Pancreas (tissue), 10 donors: ENCODE results near the gene RGS12. TPM values are rescaled to one million over a fixed set of nuclear protein-coding genes. Genes with fewer than 3 reads are reported as not detected.

Experiments used
- ATAC-seq, 4 donors: fragments of 200-7000 bp; cut with Tn5 transposase; one replicate each; pipeline versions ENCODE4 v1.8.0 to v1.9.1; 2020; ENCODE audit warnings: mild to moderate bottlenecking in 4 of 4, moderate library complexity in 4 of 4
- DNase-seq, 6 donors: peaks; one replicate each; pipeline ENCODE4 v3.0.0-alpha.2; 2020
- FAIRE-seq: peaks from 2 replicates; lab custom pipeline; 2012; peaks lifted over from hg19 to GRCh38; lab: Jason Lieb, UNC
- H3K27ac ChIP-seq, 4 donors: fragments of 200-600 bp; sonication (generic); 1 replicate in 3 of 4; 2 replicates in 1 of 4; pipeline versions ENCODE4 v1.5.0 to v1.8.0; 2020
- H3K27me3 ChIP-seq, 4 donors: fragments of 200-600 bp; one replicate each; pipeline ENCODE4 v1.8.0; 2021
- H3K36me3 ChIP-seq, 3 donors: fragments of 200-600 bp; sonication (generic) in 1 of 3; one replicate each; pipeline versions ENCODE4 v1.5.0 to v1.8.0; 2020 to 2021
- H3K4me1 ChIP-seq, 3 donors: fragments of 200-600 bp; one replicate each; pipeline ENCODE4 v1.8.0; 2021
- H3K4me3 ChIP-seq, 4 donors: fragments of 200-600 bp; sonication (generic) in 2 of 4; one replicate each; pipeline versions ENCODE4 v1.5.0 to v1.8.0; 2020 to 2021
- H3K9me3 ChIP-seq, 4 donors: fragments of 200-600 bp; one replicate each; pipeline ENCODE4 v1.8.0; 2021
- CTCF ChIP-seq, 4 donors: fragments of 200-600 bp; sonication (generic) in 3 of 4; IDR thresholded peaks; one replicate each; pipeline versions ENCODE4 v1.5.0 to v1.8.0; 2021; ENCODE audit warnings: antibody characterized with exemption in 4 of 4
- WGBS, 2 donors: extraction: QIAGEN DNeasy Blood & Tissue Kit; methylation state at CpG; one replicate each; pipeline ENCODE4 v1.1.7; 2013; 5-methylcytosine and 5-hydroxymethylcytosine counted together
- intact Hi-C, 3 donors: fragments of 100-400 bp; cut with DNase I; formaldehyde crosslinking; loops; one replicate each; pipeline versions ENCODE4 v1.11.1 to v1.14.2; 2022
- polyA plus RNA-seq, 2 donors: library from polyadenylated mRNA; stranded (reverse); fragments of 200-250 nt; gene quantifications; one replicate each; pipeline ENCODE4 v1.2.3, GENCODE V29; 2013
- total RNA-seq, 6 donors: library from RNA; stranded (reverse); fragmentation: NEBNext Ultra II Directional in 4 of 6; extraction: Animal tissue kit (Norgen Biotek cat#: 25700) in 4 of 6; gene quantifications; one replicate each; pipeline versions ENCODE4 v1.2.1 to v1.2.4, GENCODE V29; 2021 to 2023
- donor health status: healthy with polysubstance abuse.
- donor health status: DM: no; HTN: no; CAD: no; lungs with moderate emphysema.
- donor health status: DM: no; HTN: no; CAD: no.
- donor health status: control.
- donor health status: control.
- donor health status: Bipolar disorder and iron deficiency.
- donor health status: DM: yes; HTN: yes; CAD: no.
- donor health status: DM: no; HTN: no; CAD: no.
- donor health status: DM: no; HTN: no; CAD: no.
- donor health status: DM: yes; HTN: yes; CAD: no.

Gene RGS12
- total and polyA plus RNA-seq, 8 donors, result 4.6 to 21.6 (median 10.4) TPM

DNA sequence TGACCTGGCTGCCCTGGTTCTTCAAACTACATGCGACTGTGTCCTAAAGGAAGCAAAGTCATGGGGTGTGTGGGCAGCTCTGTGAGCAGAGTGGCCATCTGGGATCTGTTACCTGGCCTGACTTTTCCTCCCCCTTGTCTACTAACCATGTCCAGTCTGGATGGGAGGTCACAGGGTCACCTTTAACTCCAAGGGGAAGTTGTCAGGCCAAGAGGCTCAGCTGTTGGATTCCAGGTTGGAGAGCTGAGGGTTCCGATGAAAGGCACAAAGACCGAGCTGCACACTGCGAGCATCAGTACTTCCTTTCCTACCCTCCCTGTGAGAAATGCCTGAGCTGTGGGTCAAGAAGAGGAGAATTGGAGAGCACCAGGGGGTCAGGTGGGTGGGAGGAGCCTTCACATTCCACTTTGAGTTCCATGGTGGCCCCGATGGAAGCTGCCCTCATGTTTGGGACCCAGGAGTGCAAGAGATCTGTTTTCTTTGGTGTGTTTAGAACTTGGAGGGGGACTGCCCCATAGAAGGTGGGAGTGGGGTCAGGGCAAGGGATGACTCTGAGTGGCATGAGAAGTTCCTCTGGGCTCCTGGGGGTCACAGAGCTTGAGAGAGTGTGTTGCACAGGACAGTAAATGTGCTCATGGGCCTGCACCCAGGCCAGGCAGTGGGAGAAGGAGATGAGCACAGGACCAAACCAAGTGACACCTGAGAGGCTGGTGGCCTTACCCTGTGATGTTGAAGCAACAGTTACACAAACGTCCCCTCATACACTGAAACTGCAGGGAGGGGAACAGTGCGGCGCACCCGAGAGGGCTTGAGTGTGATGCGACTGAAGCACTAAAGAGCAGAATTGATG lies 36.2 kb downstream of the RGS12 start:
- H3K4me3 ChIP-seq, result no peak overlapping the region
- no peak for FAIRE-seq
- WGBS, 2 donors, result 94 to 95% methylated on average over 10 of the region's 10 CpGs
- no peaks in the 10 kb centered on the region for H3K36me3 ChIP-seq
- intact Hi-C loops, result no loop called here
- DNase-seq, result peak in 1 of 6 donors; percentile 2
- no peak overlapping the region for H3K27ac ChIP-seq
- H3K9me3 ChIP-seq, result no peaks in the 10 kb centered on the region
- no peak for ATAC-seq
- TF ChIP-seq CTCF (IDR thresholded peaks at IDR 0.05), result no peak
- no peaks in the 10 kb centered on the region for H3K27me3 ChIP-seq
- peaks cover 4 to 12% (median 8%) of the 10 kb centered on the region in 3 donors for H3K4me1 ChIP-seq

GRCh38 chr4:3329887-3330286 lies 37.1 kb downstream of the RGS12 start:
- 81 to 83% methylated on average over 3 of the region's 3 CpGs for WGBS, 2 donors
- Histone ChIP-seq H3K36me3 (no peaks in the 10 kb centered on the region), H3K27ac (no peak overlapping the region), H3K9me3 (no peaks in the 10 kb centered on the region), H3K4me3 (no peak overlapping the region), H3K27me3 (no peaks in the 10 kb centered on the region), H3K4me1 (peaks cover 4 to 12% (median 8%) of the 10 kb centered on the region in 3 donors)
- FAIRE-seq (no peak), ATAC-seq (no peak), DNase-seq (no peak)
- no peak for TF ChIP-seq CTCF (IDR thresholded peaks at IDR 0.05)
- intact Hi-C loops, result no loop called here

- Histone ChIP-seq H3K4me1 (peaks cover 4 to 12% (median 8%) of the 10 kb centered on the region in 3 donors), H3K27ac (no peak overlapping the region), H3K4me3 (no peak overlapping the region), H3K9me3 (no peaks in the 10 kb centered on the region), H3K36me3 (no peaks in the 10 kb centered on the region), H3K27me3 (no peaks in the 10 kb centered on the region)
- FAIRE-seq (no peak), DNase-seq (peak in 1 of 6 donors; percentile 2), ATAC-seq (peak; percentile 24 to 63 (median 46))
- intact Hi-C loops, result no loop called here
- WGBS, 2 donors, result 47% methylated on average over 5 of the region's 5 CpGs
- no peak for TF ChIP-seq CTCF (IDR thresholded peaks at IDR 0.05)
These were observed 37.9 kb downstream of the RGS12 start for GRCh38 chr4:3330707-3331106.

- WGBS, 2 donors, result 87 to 92% methylated on average over 22 to 23 of the region's 23 CpGs
- no peaks in the 10 kb centered on the region for H3K36me3 ChIP-seq
- no peak for TF ChIP-seq CTCF (IDR thresholded peaks at IDR 0.05)
- DNase-seq, result peak in 1 of 6 donors; percentile 4
- peak in 3 of 4 donors; percentile 18 to 34 (median 22) for ATAC-seq
- H3K4me3 ChIP-seq, result no peak overlapping the region
- no peak overlapping the region for H3K27ac ChIP-seq
- H3K27me3 ChIP-seq, result no peaks in the 10 kb centered on the region
- H3K4me1 ChIP-seq, result peaks cover 4 to 12% (median 8%) of the 10 kb centered on the region in 3 donors
- no peak for FAIRE-seq
- no peaks in the 10 kb centered on the region for H3K9me3 ChIP-seq
- intact Hi-C loops, result no loop called here
These were observed 38.9 kb downstream of the RGS12 start for GRCh38 chr4:3331511-3332394.
